ENCODE data around the gene GPHN.

DNA sequence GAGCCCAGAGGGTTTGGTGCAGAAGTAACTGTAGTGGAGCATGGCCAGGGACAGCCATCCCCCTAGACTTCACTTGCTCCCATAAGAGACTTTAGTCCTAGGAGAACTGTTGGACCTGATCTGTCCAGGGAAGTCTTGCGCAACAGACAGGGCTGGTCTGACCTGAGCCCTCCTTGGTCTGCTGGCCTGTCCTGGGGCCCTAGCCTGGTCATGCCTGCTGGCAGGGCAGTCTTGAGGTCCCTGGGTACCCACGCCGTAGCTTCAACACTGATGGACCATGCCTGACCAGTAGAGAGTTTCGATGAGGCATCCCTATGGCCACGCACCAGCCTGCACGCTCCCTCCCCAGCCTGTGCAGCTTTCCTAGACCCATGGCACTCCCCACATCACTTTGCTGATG, 305.7 kb downstream of the GPHN start:
- no peak for TF ChIP-seq POLR2A (IDR thresholded peaks at IDR 0.05; ENCODE audit: low read depth, low read length)
- TF ChIP-seq TAF1 (IDR thresholded peaks at IDR 0.05; ENCODE audit: low read depth, low read length): no peak
- no peak for TF ChIP-seq SPI1 (IDR thresholded peaks at IDR 0.05; ENCODE audit: low read depth, low read length)
